WERI-Rb-1 (cell line): Measurements from ENCODE around the gene SH3BP5.

Source experiments
- DNase-seq: peaks from one replicate; pipeline ENCODE4 v3.0.0-alpha.2; 2020
- H3K27ac ChIP-seq: fragments of 250-450 bp; sonication (Bioruptor Pico); 2 replicates; pipeline ENCODE4 v1.5.1; 2020; ENCODE audit warnings: mild to moderate bottlenecking, moderate library complexity
- H3K27me3 ChIP-seq: fragments of 250-450 bp; sonication (Bioruptor Pico); 2 replicates; pipeline ENCODE4 v1.5.1; 2021; ENCODE audit warnings: mild to moderate bottlenecking, low read depth, moderate library complexity; ENCODE audit not compliant: insufficient read depth, severe bottlenecking
- H3K36me3 ChIP-seq: fragments of 250-450 bp; sonication (Bioruptor Pico); 2 replicates; pipeline ENCODE4 v1.5.1; 2020; ENCODE audit warnings: mild to moderate bottlenecking, moderate library complexity
- H3K4me3 ChIP-seq: 2 replicates; pipeline ENCODE4 v1.5.1; 2011; ENCODE audit warnings: low read depth, mild to moderate bottlenecking, control low read depth, low read length
- H3K9me3 ChIP-seq: fragments of 250-450 bp; sonication (Bioruptor Pico); 2 replicates; pipeline ENCODE4 v1.5.1; 2021; ENCODE audit warnings: mild to moderate bottlenecking, moderate library complexity; ENCODE audit not compliant: severe bottlenecking
- TF ChIP-seq, protein P1 (sequence below): IDR thresholded peaks from 2 replicates; pipeline ENCODE4 v1.5.1; 2011; ENCODE audit warnings: low read depth, mild to moderate bottlenecking, control low read depth, inconsistent platforms, low read length

The SH3BP5 gene

DNA sequence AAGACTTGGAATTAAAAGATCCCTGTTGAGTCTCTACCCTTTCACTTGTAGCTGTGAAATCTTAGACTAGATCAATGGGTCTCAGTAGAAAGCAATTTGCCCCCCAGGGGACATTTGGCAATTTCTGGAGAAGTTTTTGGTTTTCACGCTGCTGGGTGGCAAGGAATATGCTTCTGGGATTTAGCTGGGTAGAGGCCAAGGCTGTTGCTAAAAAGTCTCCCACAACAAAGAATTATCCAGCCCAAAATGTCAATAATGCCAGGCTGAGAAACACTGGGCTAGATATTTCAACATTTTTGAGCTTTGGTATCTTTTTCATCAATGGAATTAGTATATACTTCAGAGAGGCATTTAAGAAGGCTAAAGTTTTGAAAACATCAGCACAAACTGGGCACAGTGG is 117.6 kb downstream of the SH3BP5 start:
- no peaks in the 10 kb centered on the region for H3K9me3 ChIP-seq
- no peaks in the 10 kb centered on the region for H3K27me3 ChIP-seq
- TF ChIP-seq, protein P1, sequence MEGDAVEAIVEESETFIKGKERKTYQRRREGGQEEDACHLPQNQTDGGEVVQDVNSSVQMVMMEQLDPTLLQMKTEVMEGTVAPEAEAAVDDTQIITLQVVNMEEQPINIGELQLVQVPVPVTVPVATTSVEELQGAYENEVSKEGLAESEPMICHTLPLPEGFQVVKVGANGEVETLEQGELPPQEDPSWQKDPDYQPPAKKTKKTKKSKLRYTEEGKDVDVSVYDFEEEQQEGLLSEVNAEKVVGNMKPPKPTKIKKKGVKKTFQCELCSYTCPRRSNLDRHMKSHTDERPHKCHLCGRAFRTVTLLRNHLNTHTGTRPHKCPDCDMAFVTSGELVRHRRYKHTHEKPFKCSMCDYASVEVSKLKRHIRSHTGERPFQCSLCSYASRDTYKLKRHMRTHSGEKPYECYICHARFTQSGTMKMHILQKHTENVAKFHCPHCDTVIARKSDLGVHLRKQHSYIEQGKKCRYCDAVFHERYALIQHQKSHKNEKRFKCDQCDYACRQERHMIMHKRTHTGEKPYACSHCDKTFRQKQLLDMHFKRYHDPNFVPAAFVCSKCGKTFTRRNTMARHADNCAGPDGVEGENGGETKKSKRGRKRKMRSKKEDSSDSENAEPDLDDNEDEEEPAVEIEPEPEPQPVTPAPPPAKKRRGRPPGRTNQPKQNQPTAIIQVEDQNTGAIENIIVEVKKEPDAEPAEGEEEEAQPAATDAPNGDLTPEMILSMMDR = no peak
- DNase-seq = no peak
- H3K27ac ChIP-seq = no peak overlapping the region
- peaks cover 55% of the 10 kb centered on the region for H3K36me3 ChIP-seq
- H3K4me3 ChIP-seq = no peak overlapping the region

DNA sequence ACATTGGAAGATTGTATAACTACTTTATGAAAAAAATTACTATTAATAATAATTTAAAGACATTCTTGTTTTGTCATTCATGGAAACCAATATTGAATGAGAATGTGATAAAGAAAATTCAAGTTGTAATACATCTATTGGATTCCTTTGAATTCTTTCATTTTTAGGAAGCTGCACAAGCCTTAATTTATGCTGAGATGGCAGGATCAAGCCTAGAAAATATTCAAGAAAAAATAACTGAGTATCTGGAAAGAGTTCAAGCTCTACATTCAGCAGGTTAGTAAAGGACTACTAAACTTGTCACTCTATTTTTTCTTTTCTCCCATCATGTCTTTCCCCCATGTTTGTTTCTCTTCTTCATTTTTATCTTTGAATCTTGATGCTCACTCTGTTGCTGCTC is 120.4 kb downstream of the SH3BP5 start:
- TF ChIP-seq, protein P1 = no peak
- peaks cover 37% of the 10 kb centered on the region for H3K36me3 ChIP-seq

DNA sequence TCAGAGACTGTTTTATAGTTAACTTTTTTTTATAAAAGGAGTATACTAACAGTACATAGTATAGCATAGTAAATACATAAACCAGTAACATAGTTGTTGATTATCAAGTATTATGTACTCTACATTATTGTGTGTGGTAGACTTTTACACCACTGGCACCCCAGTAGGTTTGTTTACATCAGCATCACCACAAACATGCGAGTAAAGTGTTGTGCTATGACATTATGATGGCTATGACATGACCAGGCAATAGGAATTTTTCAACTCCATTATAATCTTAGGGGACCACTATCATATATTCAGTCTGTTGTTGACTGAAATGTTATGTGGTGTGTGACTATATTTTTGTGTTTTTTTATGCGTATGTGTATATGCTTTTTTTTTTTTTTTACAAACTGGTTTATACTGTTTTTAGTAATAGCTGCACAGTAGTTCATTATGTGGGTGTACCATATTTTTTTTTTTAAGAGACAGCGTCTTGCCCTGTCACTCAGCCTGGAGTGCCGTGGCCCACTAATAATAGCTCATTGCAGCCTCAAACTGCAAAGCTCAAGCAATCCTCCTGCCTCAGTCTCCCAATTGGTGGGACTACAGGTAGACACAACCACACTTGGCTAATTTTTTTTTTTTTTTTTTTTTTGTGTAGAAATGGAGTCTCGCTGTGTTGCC is 124.4 kb downstream of the SH3BP5 start:
- TF ChIP-seq, protein P1 = no peak
- Histone ChIP-seq H3K36me3 (peaks cover 29% of the 10 kb centered on the region), H3K4me3 (no peak overlapping the region), H3K9me3 (no peaks in the 10 kb centered on the region), H3K27ac (no peak overlapping the region), H3K27me3 (no peaks in the 10 kb centered on the region)
- DNase-seq = no peak

More for the DNA sequence above, 120.4 kb downstream of the SH3BP5 start:
- DNase-seq = no peak
- no peaks in the 10 kb centered on the region for H3K27me3 ChIP-seq
- H3K27ac ChIP-seq = no peak overlapping the region
- no peaks in the 10 kb centered on the region for H3K9me3 ChIP-seq
- no peak overlapping the region for H3K4me3 ChIP-seq

DNA sequence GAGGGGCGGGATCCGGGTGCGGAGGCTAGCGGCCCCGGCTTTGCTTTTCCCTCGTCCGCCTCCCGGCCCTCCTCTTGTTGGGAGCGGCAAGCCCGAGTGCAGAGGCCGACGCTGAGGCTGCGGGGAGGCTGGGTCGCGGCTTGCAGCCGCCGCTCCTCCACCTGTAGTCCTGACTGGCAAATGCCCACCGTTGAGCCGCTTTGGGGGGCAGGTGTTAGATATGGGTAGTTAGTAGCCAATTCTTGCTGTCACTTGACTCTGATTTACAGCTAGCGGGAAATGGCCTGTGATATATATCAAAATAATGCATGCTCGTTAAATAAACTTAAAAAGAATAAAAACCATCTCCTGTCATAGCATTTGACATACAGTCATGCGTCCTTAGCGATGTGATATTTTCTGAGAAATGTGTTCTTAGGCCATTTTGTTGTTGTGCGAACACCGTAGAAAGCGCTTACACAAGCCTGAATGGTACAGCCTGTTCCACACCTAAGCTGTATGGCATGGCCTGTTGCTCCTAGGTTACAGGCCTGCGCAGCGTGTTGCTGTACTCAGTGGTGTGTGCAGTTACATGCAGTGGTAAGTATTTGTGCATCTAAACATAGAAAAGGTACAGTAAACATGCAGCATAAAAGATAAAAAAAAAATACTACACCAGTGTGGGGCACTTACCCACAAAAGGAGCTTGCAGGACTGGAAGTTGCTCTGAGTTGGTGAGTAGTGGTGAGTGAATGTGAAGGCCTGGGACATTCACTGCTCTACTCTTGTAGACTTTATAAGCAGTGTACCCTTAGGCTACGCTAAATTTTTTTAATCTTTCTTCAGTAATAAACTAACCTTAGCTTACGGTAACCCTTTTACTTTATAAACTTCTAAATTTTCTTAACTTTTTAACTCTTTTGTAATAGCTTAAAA is 125.5 kb downstream of the SH3BP5 start:
- Histone ChIP-seq H3K27me3 (no peaks in the 10 kb centered on the region), H3K4me3 (peak overlapping the region; percentile 88), H3K27ac (peak overlapping the region; percentile 89), H3K36me3 (peaks cover 19% of the 10 kb centered on the region), H3K9me3 (no peaks in the 10 kb centered on the region)
- TF ChIP-seq, protein P1 = no peak
- no peak for DNase-seq

DNA sequence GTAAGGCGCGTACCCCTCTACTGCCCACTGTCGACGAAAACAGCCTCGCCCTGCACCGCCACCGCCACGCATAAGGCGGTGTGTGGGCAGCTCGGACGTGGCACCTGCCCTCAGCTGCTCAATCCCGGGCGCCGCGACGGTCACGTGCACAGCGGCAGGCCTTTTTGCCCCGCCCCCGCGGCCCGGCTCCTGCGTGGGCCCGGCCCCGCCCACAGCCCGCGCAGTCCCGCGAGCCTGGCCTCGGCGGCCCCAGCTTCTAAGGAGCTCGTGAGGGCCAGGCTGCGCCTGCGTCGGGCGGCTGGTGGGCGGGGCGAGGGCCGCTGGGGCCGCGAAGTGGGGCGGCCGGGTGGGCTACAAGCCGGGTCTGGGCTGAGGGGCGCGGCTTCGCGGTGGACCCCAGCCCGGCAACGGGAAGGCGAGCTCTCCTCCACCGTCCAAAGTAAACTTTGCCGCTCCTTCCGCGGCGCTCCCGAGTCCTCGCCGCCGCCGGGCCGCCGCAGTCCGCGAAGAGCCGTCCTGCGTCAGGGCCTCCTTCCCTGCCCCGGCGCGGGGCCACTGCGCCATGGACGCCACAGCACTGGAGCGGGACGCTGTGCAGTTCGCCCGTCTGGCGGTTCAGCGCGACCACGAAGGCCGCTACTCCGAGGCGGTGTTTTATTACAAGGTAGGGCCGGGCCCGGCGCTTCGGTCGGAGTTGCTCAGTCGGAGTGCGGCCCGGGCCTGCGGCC is 126.3 kb downstream of the SH3BP5 start, which contains the start of gene CAPN7:
CAPN7 (plus strand) TSS at position 313 of the 728 bp plus-strand sequence; CDS start at position 563, 250 bp downstream.
- Histone ChIP-seq H3K9me3 (no peaks in the 10 kb centered on the region), H3K27me3 (no peaks in the 10 kb centered on the region), H3K27ac (peak within 1 kb of the TSS; percentile 89), H3K36me3 (peaks cover 16% of the 10 kb centered on the region), H3K4me3 (peak within 1 kb of the TSS; percentile 88)
- TF ChIP-seq, protein P1 = peak; percentile 56
- peak; percentile 95 for DNase-seq
